Stimulated activated CD4-positive, alpha-beta T cell treated with anti-CD3 and anti-CD28 coated beads, Interleukin-2, amount 100 ng/mL, for 24 hours (primary cell): ENCODE measurements around the gene ZNF366.

ENCODE experiments used
- DNase-seq, 2 donors: peaks; one replicate each; pipeline ENCODE4 v3.0.0-alpha.2; 2020

ZNF366 gene

GRCh38 chr5:72489536-72489935, 17.7 kb downstream of the ZNF366 start:
- DNase-seq = no peak

GRCh38 chr5:72488756-72489155, 18.5 kb downstream of the ZNF366 start:
- no peak for DNase-seq

GRCh38 chr5:72487177-72487576, 20.0 kb downstream of the ZNF366 start:
- no peak for DNase-seq

- no peak for DNase-seq
Measured at GRCh38 chr5:72486371-72486770, 20.8 kb downstream of the ZNF366 start.

- no peak for DNase-seq
Measured at GRCh38 chr5:72485430-72485974, 21.7 kb downstream of the ZNF366 start.

GRCh38 chr5:72482046-72482445, 25.2 kb downstream of the ZNF366 start:
- no peak for DNase-seq

GRCh38 chr5:72480841-72481240, 26.4 kb downstream of the ZNF366 start:
- no peak for DNase-seq

- no peak for DNase-seq
Measured at GRCh38 chr5:72479921-72480320, 27.3 kb downstream of the ZNF366 start.

GRCh38 chr5:72478684-72479083, 28.5 kb downstream of the ZNF366 start:
- no peak for DNase-seq

GRCh38 chr5:72478276-72478675, 28.9 kb downstream of the ZNF366 start:
- DNase-seq = no peak

GRCh38 chr5:72477644-72478043, 29.6 kb downstream of the ZNF366 start:
- no peak for DNase-seq

GRCh38 chr5:72477176-72477575, 30.0 kb downstream of the ZNF366 start:
- no peak for DNase-seq

- DNase-seq = no peak
Measured at GRCh38 chr5:72476721-72477120, 30.5 kb downstream of the ZNF366 start.

GRCh38 chr5:72476275-72476674, 30.9 kb downstream of the ZNF366 start:
- DNase-seq = no peak

- DNase-seq = no peak
Measured at GRCh38 chr5:72474516-72474915, 32.7 kb downstream of the ZNF366 start.

GRCh38 chr5:72474046-72474500, 33.1 kb downstream of the ZNF366 start:
- DNase-seq = no peak

GRCh38 chr5:72472666-72473422, 34.4 kb downstream of the ZNF366 start:
- no peak for DNase-seq

GRCh38 chr5:72472031-72472430, 35.2 kb downstream of the ZNF366 start:
- no peak for DNase-seq

GRCh38 chr5:72470826-72471225, 36.4 kb downstream of the ZNF366 start:
- no peak for DNase-seq

- no peak for DNase-seq
Measured at GRCh38 chr5:72468606-72469005, 38.6 kb downstream of the ZNF366 start.

GRCh38 chr5:72468024-72468423, 39.2 kb downstream of the ZNF366 start:
- DNase-seq = no peak

GRCh38 chr5:72467461-72467860, 39.7 kb downstream of the ZNF366 start:
- no peak for DNase-seq

- no peak for DNase-seq
Measured at GRCh38 chr5:72465601-72466563, 41.3 kb downstream of the ZNF366 start.

- no peak for DNase-seq
Measured at GRCh38 chr5:72465066-72465465, 42.1 kb downstream of the ZNF366 start.
